Osteocyte (in vitro differentiated cells): Measurements from ENCODE around the gene GALNT15. TPM values are rescaled to one million over a fixed set of nuclear protein-coding genes. Genes with fewer than 3 reads are reported as not detected.

ENCODE experiments used
- DNase-seq: peaks from one replicate; pipeline ENCODE4 v3.0.0; 2021; ENCODE audit warnings: mixed read lengths; ENCODE audit not compliant: unreplicated experiment; ENCODE audit errors: extremely low spot score
- H3K27ac Mint-ChIP-seq: one replicate; pipeline ENCODE4 v1.8.0; 2021; ENCODE audit warnings: mild to moderate bottlenecking, mixed read lengths; ENCODE audit not compliant: unreplicated experiment
- H3K27me3 Mint-ChIP-seq: one replicate; pipeline ENCODE4 v1.8.0; 2021; ENCODE audit warnings: mixed read lengths; ENCODE audit not compliant: unreplicated experiment
- H3K36me3 Mint-ChIP-seq: one replicate; pipeline ENCODE4 v1.8.0; 2021; ENCODE audit warnings: mixed read lengths; ENCODE audit not compliant: unreplicated experiment
- H3K4me1 Mint-ChIP-seq: one replicate; pipeline ENCODE4 v1.8.0; 2021; ENCODE audit warnings: mixed read lengths; ENCODE audit not compliant: unreplicated experiment
- H3K4me3 Mint-ChIP-seq: one replicate; pipeline ENCODE4 v1.8.0; 2021; ENCODE audit warnings: mild to moderate bottlenecking, moderate library complexity, mixed read lengths; ENCODE audit not compliant: unreplicated experiment
- H3K9me3 Mint-ChIP-seq: one replicate; pipeline ENCODE4 v1.8.0; 2021; ENCODE audit warnings: mixed read lengths; ENCODE audit not compliant: unreplicated experiment
- total RNA-seq: library from RNA; stranded (reverse); gene quantifications from 2 replicates; pipeline ENCODE4 v1.2.1, GENCODE V29; 2021
- TF ChIP-seq, protein P1 (sequence below): fragments of 200-600 bp; sonication (generic); IDR thresholded peaks from 2 replicates; pipeline ENCODE4 v1.5.0; 2021; ENCODE audit warnings: antibody characterized with exemption, mild to moderate bottlenecking, moderate library complexity

The GALNT15 gene
- total RNA-seq, 1 donor from 2014 or later: 0.56 TPM

DNA sequence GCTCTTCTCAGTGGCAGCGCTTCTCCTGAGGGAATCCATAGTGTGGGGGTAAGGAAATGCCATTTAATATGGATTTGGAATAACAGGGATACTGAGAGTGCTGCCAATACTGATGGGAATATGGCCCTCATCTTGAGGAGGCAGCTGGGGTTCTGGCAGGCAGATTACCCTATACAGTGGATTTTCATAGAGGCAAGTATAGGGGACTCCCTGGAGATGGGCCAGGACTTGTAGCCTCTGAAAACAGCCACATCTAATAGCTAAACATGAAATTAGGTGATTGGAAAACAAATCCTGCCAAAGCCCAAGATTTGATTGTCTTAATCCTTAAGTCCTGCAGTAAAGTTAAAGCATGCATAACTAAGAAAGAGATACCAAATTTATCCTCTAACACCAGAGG is 59.3 kb downstream of the GALNT15 start:
- no peaks in the 10 kb centered on the region for H3K36me3 Mint-ChIP-seq
- H3K4me3 Mint-ChIP-seq: no peak overlapping the region
- H3K9me3 Mint-ChIP-seq: no peaks in the 10 kb centered on the region
- TF ChIP-seq, protein P1, sequence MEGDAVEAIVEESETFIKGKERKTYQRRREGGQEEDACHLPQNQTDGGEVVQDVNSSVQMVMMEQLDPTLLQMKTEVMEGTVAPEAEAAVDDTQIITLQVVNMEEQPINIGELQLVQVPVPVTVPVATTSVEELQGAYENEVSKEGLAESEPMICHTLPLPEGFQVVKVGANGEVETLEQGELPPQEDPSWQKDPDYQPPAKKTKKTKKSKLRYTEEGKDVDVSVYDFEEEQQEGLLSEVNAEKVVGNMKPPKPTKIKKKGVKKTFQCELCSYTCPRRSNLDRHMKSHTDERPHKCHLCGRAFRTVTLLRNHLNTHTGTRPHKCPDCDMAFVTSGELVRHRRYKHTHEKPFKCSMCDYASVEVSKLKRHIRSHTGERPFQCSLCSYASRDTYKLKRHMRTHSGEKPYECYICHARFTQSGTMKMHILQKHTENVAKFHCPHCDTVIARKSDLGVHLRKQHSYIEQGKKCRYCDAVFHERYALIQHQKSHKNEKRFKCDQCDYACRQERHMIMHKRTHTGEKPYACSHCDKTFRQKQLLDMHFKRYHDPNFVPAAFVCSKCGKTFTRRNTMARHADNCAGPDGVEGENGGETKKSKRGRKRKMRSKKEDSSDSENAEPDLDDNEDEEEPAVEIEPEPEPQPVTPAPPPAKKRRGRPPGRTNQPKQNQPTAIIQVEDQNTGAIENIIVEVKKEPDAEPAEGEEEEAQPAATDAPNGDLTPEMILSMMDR: no peak
- H3K27ac Mint-ChIP-seq: no peak overlapping the region
- peaks cover 7% of the 10 kb centered on the region for H3K27me3 Mint-ChIP-seq
- H3K4me1 Mint-ChIP-seq: no peaks in the 10 kb centered on the region
- no peak for DNase-seq

DNA sequence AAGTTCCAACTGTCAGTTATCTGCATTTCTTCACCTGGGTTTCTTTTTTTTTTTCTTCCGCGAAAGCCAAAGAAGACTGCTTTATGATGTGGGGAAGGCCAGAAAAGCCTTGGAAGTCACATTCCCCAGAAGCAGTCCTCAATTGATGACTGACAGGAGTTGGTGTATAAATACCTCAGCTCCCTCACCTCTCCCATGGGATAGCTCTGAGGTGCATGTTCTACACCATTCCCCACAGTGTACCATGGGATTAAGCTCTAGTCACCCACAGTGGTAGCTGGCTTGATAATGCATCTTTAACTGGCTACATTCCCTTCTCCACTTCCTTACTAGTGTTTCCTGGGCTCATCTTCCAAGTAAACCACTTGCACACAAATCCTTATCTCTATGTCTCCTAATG is 59.8 kb downstream of the GALNT15 start:
- no peaks in the 10 kb centered on the region for H3K9me3 Mint-ChIP-seq
- no peak overlapping the region for H3K4me3 Mint-ChIP-seq
- TF ChIP-seq, protein P1: no peak
- no peaks in the 10 kb centered on the region for H3K36me3 Mint-ChIP-seq
- H3K27me3 Mint-ChIP-seq: peaks cover 4% of the 10 kb centered on the region
- H3K27ac Mint-ChIP-seq: no peak overlapping the region
- no peak for DNase-seq
- peaks cover under 1% of the 10 kb centered on the region for H3K4me1 Mint-ChIP-seq

DNA sequence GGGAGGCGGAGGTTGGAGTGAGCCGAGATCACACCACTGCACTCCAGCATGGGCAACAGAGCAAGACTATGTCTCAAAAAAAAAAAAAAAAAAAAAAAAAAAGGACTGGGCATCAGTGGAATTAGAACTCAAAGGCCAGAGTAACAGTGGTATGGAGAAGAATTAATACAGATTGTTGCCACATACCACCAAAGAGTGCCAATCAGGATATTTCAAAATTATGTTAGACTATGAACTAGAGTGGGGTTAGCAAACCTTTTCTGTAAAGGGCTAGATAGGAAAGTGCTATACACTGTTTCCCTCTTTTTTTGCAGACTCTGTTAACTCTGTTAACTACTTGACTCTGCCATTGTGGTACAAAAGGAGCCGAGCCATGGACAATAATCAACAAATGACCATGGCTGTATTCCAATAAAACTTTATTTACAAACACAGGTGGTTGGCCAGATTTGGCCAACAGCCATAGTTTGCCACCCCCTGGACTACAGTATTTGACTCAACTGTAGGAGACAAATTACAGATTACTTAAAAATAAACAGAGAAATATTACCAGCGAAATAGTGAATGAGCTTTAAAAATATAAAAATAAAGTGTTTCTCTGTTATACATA is 61.7 kb downstream of the GALNT15 start:
- no peak for DNase-seq
- H3K27me3 Mint-ChIP-seq: no peaks in the 10 kb centered on the region
- peaks cover 14% of the 10 kb centered on the region for H3K4me1 Mint-ChIP-seq

DNA sequence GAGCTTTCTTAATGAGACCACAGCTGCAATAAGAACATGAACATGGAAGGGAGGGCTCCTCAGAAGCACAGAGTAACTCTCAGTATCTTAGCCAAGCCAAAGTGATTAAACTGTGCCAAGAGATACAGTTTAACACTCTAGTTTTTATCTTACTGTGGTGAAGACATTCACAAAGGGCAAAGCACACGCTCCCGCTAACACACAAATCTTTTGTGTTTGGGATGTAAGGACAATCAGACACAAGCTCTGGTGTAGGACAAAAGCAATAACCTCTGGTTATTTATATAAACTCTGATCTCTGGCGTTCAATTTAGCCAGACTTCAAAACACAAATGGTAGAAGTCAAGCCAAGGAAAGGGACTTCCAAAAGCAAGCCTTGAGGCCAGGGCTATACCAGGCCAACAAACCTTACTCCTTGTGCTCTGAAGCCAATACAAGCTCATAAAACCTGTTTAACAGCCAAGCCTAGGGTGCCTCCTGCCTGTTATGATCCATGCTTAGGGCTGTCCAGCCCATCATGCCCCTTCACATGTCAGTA is 62.4 kb downstream of the GALNT15 start:
- Mint-ChIP-seq H3K36me3 (no peaks in the 10 kb centered on the region), H3K27ac (no peak overlapping the region), H3K4me1 (peaks cover 14% of the 10 kb centered on the region), H3K4me3 (no peak overlapping the region), H3K9me3 (no peaks in the 10 kb centered on the region), H3K27me3 (no peaks in the 10 kb centered on the region)
- TF ChIP-seq, protein P1: no peak
- no peak for DNase-seq

More for the DNA sequence above, 61.7 kb downstream of the GALNT15 start:
- TF ChIP-seq, protein P1: no peak
- no peaks in the 10 kb centered on the region for H3K9me3 Mint-ChIP-seq
- H3K36me3 Mint-ChIP-seq: no peaks in the 10 kb centered on the region
- no peak overlapping the region for H3K27ac Mint-ChIP-seq
- no peak overlapping the region for H3K4me3 Mint-ChIP-seq

DNA sequence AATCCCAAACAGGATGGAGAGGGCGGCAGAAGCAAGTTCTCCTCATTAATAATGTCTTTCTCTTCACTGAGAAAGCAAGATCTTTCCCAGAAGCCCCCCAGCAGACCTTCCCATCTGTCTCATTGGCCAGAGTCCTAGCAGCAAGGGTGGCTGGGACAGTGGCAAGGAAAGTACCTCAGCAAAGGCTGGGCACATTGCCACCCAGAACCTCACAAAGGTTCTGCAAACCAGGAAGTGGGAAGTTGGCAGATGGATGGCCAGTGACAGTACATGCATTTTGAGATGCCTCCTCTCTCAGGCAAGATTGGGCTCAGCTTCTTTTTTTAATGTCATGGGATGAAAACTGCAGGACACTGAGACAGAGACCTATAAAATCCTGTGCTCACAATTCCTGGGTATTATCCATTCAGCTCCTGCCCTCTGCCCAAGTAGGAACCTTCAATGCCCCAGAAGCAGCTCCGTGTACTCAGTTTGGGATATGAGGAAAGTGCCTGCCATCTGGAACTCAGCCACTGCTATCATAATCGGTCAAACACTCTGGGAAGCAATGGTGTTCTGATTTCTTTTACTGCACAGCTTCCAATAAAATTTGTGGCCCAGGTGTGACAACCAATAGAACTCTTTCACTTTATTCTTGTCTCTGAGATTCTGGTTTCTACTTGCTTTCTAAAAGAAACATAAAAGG is 64.7 kb downstream of the GALNT15 start:
- TF ChIP-seq, protein P1: no peak
- no peak for DNase-seq
- H3K9me3 Mint-ChIP-seq: no peaks in the 10 kb centered on the region
- peaks cover 14% of the 10 kb centered on the region for H3K4me1 Mint-ChIP-seq
- no peaks in the 10 kb centered on the region for H3K27me3 Mint-ChIP-seq
- no peaks in the 10 kb centered on the region for H3K36me3 Mint-ChIP-seq
- no peak overlapping the region for H3K4me3 Mint-ChIP-seq
- H3K27ac Mint-ChIP-seq: peak overlapping the region; percentile 8
